ENCODE results near the gene NDUFV1. TPM values are rescaled to one million over a fixed set of nuclear protein-coding genes. Genes with fewer than 3 reads are reported as not detected.
"Not testable (repeated sequence)": the region's sequence is repeated elsewhere in the genome, so short reads cannot be mapped to it uniquely, and the experiment has no call there.

The NDUFV1 gene
- total and polyA plus RNA-seq, 9 of the 15 experiments (the other 6 are each of a cell fraction or from before 2014, with no cell fraction given): 10.8 to 423 (median 209) TPM

GRCh38 chr11:67636962-67637361, 30.2 kb downstream of the NDUFV1 start:
- H3K36me3 ChIP-seq (ENCODE audit: control insufficient read depth, insufficient read depth, low read length): no peaks in the 10 kb centered on the region
- no peaks in the 10 kb centered on the region for H3K9me3 ChIP-seq (replicated peaks; ENCODE audit: control insufficient read depth, insufficient read depth, low read depth, low read length)
- no peak overlapping the region for H3K9ac ChIP-seq (ENCODE audit: insufficient read depth in 1 of 2, low read depth in 2 of 2, low read length in 2 of 2)
- no peak overlapping the region for H3K4me3 ChIP-seq
- intact Hi-C loops (cut with micrococcal nuclease) (no loop called here), in situ Hi-C loops (cut with MboI) (no loop called here)
- BruUV-seq (replicated peaks): no TSS peak
- H3K9me1 ChIP-seq (ENCODE audit: control insufficient read depth, insufficient read depth, low read length): no peaks in the 10 kb centered on the region
- no peaks in the 10 kb centered on the region for H3K79me2 ChIP-seq (ENCODE audit: control insufficient read depth, insufficient read depth, low read length)
- no peaks in the 10 kb centered on the region for H4K20me1 ChIP-seq (replicated peaks; ENCODE audit: control insufficient read depth, insufficient read depth, low read length)
- ChIA-PET CTCF (ENCODE audit: low intra/inter-chr PET ratio) (no interaction called here), POLR2A (no interaction called here)
- no peak overlapping the region for H3K27ac ChIP-seq (ENCODE audit: extremely low read depth, low read depth, low read length)
- DNase-seq (ENCODE audit: extremely low read depth in 1 of 4, low spot score in 3 of 4) (no peak), ATAC-seq (no peak), FAIRE-seq (peak; percentile 35)
- peaks cover 0 to 18% of the 10 kb centered on the region in 2 experiments; a peak in 2 of 5 replicates for H3K27me3 ChIP-seq (ENCODE audit: control insufficient read depth in 2 of 2, insufficient read depth in 2 of 2, low read length in 2 of 2)
- 32% methylated on average over 6 of the region's 6 CpGs for WGBS (ENCODE audit: insufficient coverage, low coverage, missing lambda C conversion rate)
- no peak overlapping the region for H3K4me2 ChIP-seq (ENCODE audit: insufficient read depth, low read length)
- H3K4me1 ChIP-seq (replicated peaks in 1 of 2; ENCODE audit: control insufficient read depth in 2 of 2, insufficient read depth in 2 of 2, low read length in 2 of 2): peaks cover 0 to 56% of the 10 kb centered on the region in 2 experiments; a peak in 3 of 5 replicates
- H2AFZ ChIP-seq (ENCODE audit: low read depth, low read length): no peak overlapping the region; the same call in 1 of the 2 replicates
- TF ChIP-seq ZNF212 (CRISPR knock-in tag; IDR thresholded peaks at IDR 0.05): no peak
- peak; percentile 59 for TF ChIP-seq CEBPB (tag; IDR thresholded peaks at IDR 0.05)

- Histone ChIP-seq H3K27me3 (ENCODE audit: control insufficient read depth in 2 of 2, insufficient read depth in 2 of 2, low read length in 2 of 2) (peaks cover 0 to 19% of the 10 kb centered on the region in 2 experiments; a peak in 2 of 5 replicates), H3K4me1 (replicated peaks in 1 of 2; ENCODE audit: control insufficient read depth in 2 of 2, insufficient read depth in 2 of 2, low read length in 2 of 2) (peaks cover 0 to 51% of the 10 kb centered on the region in 2 experiments; a peak in 3 of 5 replicates)
- H3K4me3 ChIP-seq; H2AFZ ChIP-seq (ENCODE audit: low read depth, low read length); intact Hi-C loops (cut with micrococcal nuclease); DNase-seq (ENCODE audit: extremely low read depth in 1 of 4, low spot score in 3 of 4); BruUV-seq (replicated peaks); H3K4me2 ChIP-seq (ENCODE audit: insufficient read depth, low read length); ATAC-seq; CTCF ChIA-PET (ENCODE audit: low intra/inter-chr PET ratio); H3K27ac ChIP-seq (ENCODE audit: extremely low read depth, low read depth, low read length); H3K9me3 ChIP-seq (replicated peaks; ENCODE audit: control insufficient read depth, insufficient read depth, low read depth, low read length); H4K20me1 ChIP-seq (replicated peaks; ENCODE audit: control insufficient read depth, insufficient read depth, low read length); H3K36me3 ChIP-seq (ENCODE audit: control insufficient read depth, insufficient read depth, low read length); FAIRE-seq; in situ Hi-C loops (cut with MboI); H3K9me1 ChIP-seq (ENCODE audit: control insufficient read depth, insufficient read depth, low read length); H3K79me2 ChIP-seq (ENCODE audit: control insufficient read depth, insufficient read depth, low read length); H3K9ac ChIP-seq (ENCODE audit: insufficient read depth in 1 of 2, low read depth in 2 of 2, low read length in 2 of 2): not testable (repeated sequence)
- POLR2A ChIA-PET: interaction anchor here (1.2 kb wide), 1 partner anchor 12 kb away, joined by 3 read pairs; no protein-coding TSS in a partner anchor
- WGBS (ENCODE audit: insufficient coverage, low coverage, missing lambda C conversion rate): 38% methylated on average over 2 of the region's 3 CpGs
Observed at GRCh38 chr11:67637441-67637840, 30.7 kb downstream of the NDUFV1 start.
